SU-DHL-6 (cell line): Measurements from ENCODE around the gene PRR35.

ENCODE experiments used
- H2AFZ ChIP-seq: fragments of 200-600 bp; sonication (generic); 2 replicates; pipeline ENCODE4 v1.6.1; 2014; ENCODE audit warnings: low read depth, mild to moderate bottlenecking, moderate library complexity, mixed read lengths, antibody characterized with exemption, low read length; ENCODE audit not compliant: severe bottlenecking
- H3F3A ChIP-seq: fragments of 200-600 bp; shearing (Covaris generic); 2 replicates; pipeline ENCODE4 v1.6.0; 2016; ENCODE audit warnings: antibody characterized with exemption, mild to moderate bottlenecking; ENCODE audit not compliant: insufficient read depth
- H3K27ac ChIP-seq: fragments of 200-600 bp; sonication (generic); 2 replicates; pipeline ENCODE4 v1.5.1; 2016; ENCODE audit warnings: low read depth, mild to moderate bottlenecking, low read length, moderate library complexity, mixed read lengths
- H3K27me3 ChIP-seq: fragments of 200-600 bp; sonication (generic), shearing (Covaris generic); 2 replicates; pipeline ENCODE4 v1.6.0; 2014; ENCODE audit warnings: mild to moderate bottlenecking, low read length
- H3K36me3 ChIP-seq: fragments of 200-600 bp; sonication (generic); 2 replicates; pipeline ENCODE4 v1.6.1; 2014; ENCODE audit warnings: mild to moderate bottlenecking, low read length, mixed read lengths
- H3K4me2 ChIP-seq: fragments of 300-600, 200-600 bp; shearing (Covaris generic), sonication (generic); 2 replicates; pipeline ENCODE4 v1.6.0; 2014; ENCODE audit warnings: low read length, low read depth, mild to moderate bottlenecking; ENCODE audit not compliant: poor library complexity, severe bottlenecking
- H3K4me3 ChIP-seq: fragments of 200-600 bp; sonication (generic); 2 replicates; pipeline ENCODE4 v1.5.1; 2014; ENCODE audit warnings: antibody characterized with exemption, low read length, mild to moderate bottlenecking, mixed read lengths; ENCODE audit not compliant: insufficient read depth, poor library complexity, severe bottlenecking
- H3K79me2 ChIP-seq: fragments of 200-600 bp; sonication (generic); 2 replicates; pipeline ENCODE4 v1.6.1; 2014; ENCODE audit warnings: mild to moderate bottlenecking, low read length, moderate library complexity; ENCODE audit not compliant: insufficient read depth
- H3K9ac ChIP-seq: fragments of 200-600 bp; sonication (generic); 2 replicates; pipeline ENCODE4 v1.7.0; 2014; ENCODE audit warnings: mild to moderate bottlenecking, low read length
- H3K9me2 ChIP-seq: fragments of 200-600 bp; sonication (generic); replicated peaks from 2 replicates; pipeline ENCODE4 v1.6.1; 2014; ENCODE audit warnings: low read length; ENCODE audit not compliant: insufficient read depth
- H3K9me3 ChIP-seq: fragments of 200-600 bp; sonication (generic); 2 replicates; pipeline ENCODE4 v1.6.1; 2014; ENCODE audit warnings: low read length, mixed read lengths; ENCODE audit not compliant: insufficient read depth
- H4K20me1 ChIP-seq: fragments of 200-600 bp; sonication (generic); 2 replicates; pipeline ENCODE4 v1.6.1; 2014; ENCODE audit warnings: low read depth, mild to moderate bottlenecking, antibody characterized with exemption, low read length, moderate library complexity, mixed read lengths
- EZH2phosphoT487 ChIP-seq: fragments of 200-600 bp; sonication (generic), shearing (Covaris generic); conservative IDR thresholded peaks from 2 replicates; pipeline ENCODE4 v1.6.1; 2018; ENCODE audit warnings: mild to moderate bottlenecking, antibody characterized with exemption, low read length, moderate library complexity, mixed read lengths
- TF ChIP-seq, protein P1 (sequence below): fragments of 200-600 bp; sonication (generic); IDR thresholded peaks from one replicate; pipeline ENCODE4 v1.5.1; 2017; ENCODE audit warnings: antibody characterized with exemption, mild to moderate bottlenecking, low read length, moderate library complexity; ENCODE audit not compliant: insufficient read depth, poor library complexity, severe bottlenecking

Gene PRR35

DNA sequence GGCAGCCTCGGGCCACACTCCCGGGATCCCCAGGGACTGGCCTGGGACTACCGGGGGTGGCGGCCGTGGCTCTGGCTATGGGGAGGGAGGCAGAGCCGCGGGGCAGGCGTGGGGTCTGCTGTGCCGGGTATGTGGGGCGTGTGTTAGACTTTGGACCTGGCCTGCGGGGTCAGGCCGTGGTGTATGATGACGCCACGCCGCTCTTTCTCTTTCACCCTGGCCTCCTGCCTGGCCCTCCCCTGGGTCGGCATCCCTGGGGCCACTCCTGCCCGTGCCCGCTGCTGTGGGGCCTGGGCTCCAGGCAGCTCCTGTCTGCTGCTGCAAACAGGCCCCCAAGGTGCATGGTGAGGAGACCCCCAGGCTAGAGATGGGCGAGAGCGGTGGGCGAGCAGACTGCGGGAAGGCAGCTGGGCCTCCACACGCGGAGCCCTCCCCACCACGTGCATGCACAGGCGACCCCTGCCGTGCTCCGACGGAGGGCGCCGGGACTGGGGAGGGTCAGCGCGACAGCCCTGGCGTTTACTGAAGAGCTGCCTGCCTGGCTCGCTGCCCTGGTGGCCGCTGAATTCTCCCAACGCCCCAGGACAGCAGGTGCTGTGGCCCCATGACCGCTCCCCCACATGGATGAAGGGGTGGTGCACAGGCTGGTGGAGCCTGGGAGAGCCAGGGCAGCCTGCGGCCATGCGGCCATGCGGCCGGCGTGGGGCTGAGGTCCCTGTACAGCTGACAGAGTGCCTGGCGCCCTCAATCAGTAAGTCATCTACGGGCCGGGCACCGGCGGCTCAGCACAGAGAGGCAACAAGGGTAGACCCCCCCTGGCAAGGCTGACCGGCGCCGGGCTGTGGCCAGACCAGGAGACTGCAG is 16.7 kb upstream of the PRR35 start:
- TF ChIP-seq, protein P1, sequence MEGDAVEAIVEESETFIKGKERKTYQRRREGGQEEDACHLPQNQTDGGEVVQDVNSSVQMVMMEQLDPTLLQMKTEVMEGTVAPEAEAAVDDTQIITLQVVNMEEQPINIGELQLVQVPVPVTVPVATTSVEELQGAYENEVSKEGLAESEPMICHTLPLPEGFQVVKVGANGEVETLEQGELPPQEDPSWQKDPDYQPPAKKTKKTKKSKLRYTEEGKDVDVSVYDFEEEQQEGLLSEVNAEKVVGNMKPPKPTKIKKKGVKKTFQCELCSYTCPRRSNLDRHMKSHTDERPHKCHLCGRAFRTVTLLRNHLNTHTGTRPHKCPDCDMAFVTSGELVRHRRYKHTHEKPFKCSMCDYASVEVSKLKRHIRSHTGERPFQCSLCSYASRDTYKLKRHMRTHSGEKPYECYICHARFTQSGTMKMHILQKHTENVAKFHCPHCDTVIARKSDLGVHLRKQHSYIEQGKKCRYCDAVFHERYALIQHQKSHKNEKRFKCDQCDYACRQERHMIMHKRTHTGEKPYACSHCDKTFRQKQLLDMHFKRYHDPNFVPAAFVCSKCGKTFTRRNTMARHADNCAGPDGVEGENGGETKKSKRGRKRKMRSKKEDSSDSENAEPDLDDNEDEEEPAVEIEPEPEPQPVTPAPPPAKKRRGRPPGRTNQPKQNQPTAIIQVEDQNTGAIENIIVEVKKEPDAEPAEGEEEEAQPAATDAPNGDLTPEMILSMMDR, result no peak
- TF ChIP-seq EZH2phosphoT487, result no peak
- no peaks in the 10 kb centered on the region for H3F3A ChIP-seq
- H2AFZ ChIP-seq, result no peak overlapping the region
- no peaks in the 10 kb centered on the region for H3K36me3 ChIP-seq
- no peak overlapping the region for H3K4me3 ChIP-seq
- no peak overlapping the region for H3K4me2 ChIP-seq
- H4K20me1 ChIP-seq, result no peaks in the 10 kb centered on the region
- no peaks in the 10 kb centered on the region for H3K9me3 ChIP-seq
- peaks cover 28% of the 10 kb centered on the region; the same call in 1 of the 2 replicates for H3K79me2 ChIP-seq
- no peaks in the 10 kb centered on the region for H3K27me3 ChIP-seq
- no peak overlapping the region for H3K27ac ChIP-seq
- no peaks in the 10 kb centered on the region for H3K9me2 ChIP-seq
- no peak overlapping the region for H3K9ac ChIP-seq

DNA sequence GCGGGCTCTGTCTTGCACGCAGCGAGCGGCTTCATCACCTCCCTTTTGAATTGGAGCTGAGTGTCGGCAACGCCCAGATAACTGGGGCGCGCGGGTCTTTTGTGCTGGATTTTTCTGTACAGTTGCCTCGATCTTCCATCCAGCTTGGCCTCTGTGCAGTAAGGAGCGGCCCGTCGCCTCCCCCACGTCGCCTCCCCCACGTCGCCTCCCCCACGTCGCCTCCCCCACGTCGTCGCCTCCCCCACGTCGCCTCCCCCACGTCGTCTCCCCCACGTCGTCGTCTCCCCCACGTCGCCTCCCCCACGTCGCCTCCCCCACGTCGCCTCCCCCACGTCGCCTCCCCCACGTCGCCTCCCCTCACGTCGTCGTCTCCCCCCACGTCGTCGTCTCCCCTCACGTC is 15.7 kb upstream of the PRR35 start:
- Histone ChIP-seq H3K27ac (no peak overlapping the region), H3K9me3 (no peaks in the 10 kb centered on the region), H3K36me3 (no peaks in the 10 kb centered on the region), H2AFZ (no peak overlapping the region), H3K27me3 (no peaks in the 10 kb centered on the region), H3K4me3 (no peak overlapping the region), H4K20me1 (no peaks in the 10 kb centered on the region), H3K9ac (no peak overlapping the region), H3K4me2 (no peak overlapping the region), H3K79me2 (peaks cover 26% of the 10 kb centered on the region; the same call in 1 of the 2 replicates), H3F3A (no peaks in the 10 kb centered on the region), H3K9me2 (no peaks in the 10 kb centered on the region)
- TF ChIP-seq, protein P1, result no peak
- TF ChIP-seq EZH2phosphoT487, result no peak

DNA sequence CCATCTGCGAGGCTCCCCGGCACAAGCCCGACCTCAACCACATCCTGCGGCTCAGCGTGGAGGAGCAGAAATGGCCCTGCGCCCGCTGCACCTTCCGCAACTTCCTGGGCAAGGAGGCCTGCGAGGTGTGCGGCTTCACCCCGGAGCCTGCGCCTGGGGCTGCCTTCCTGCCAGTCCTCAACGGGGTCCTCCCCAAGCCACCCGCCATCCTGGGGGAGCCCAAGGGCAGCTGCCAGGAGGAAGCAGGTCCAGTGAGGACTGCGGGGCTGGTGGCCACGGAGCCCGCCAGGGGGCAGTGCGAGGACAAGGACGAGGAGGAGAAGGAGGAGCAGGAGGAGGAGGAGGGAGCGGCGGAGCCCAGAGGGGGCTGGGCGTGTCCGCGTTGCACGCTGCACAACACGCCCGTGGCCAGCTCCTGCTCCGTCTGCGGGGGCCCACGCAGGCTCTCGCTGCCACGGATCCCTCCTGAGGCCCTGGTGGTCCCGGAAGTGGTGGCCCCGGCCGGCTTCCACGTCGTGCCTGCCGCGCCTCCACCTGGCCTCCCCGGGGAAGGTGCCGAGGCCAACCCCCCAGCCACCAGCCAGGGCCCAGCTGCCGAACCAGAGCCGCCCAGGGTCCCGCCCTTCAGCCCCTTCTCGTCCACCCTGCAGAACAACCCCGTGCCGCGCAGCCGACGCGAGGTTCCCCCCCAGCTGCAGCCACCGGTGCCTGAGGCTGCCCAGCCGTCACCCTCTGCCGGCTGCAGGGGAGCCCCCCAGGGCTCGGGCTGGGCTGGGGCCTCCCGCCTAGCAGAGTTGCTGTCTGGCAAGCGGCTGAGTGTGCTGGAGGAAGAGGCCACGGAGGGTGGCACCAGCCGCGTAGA is 13.1 kb upstream of the PRR35 start:
- no peak overlapping the region for H3K27ac ChIP-seq
- no peaks in the 10 kb centered on the region for H3K9me3 ChIP-seq
- no peaks in the 10 kb centered on the region for H3K36me3 ChIP-seq
- H3K79me2 ChIP-seq, result peaks cover 16% of the 10 kb centered on the region; the same call in 1 of the 2 replicates
- H3K27me3 ChIP-seq, result no peaks in the 10 kb centered on the region
- no peaks in the 10 kb centered on the region for H3F3A ChIP-seq
- TF ChIP-seq, protein P1, result no peak
- no peak for TF ChIP-seq EZH2phosphoT487
- H3K9ac ChIP-seq, result no peak overlapping the region
- no peak overlapping the region for H3K4me2 ChIP-seq
- H3K4me3 ChIP-seq, result no peak overlapping the region
- no peak overlapping the region for H2AFZ ChIP-seq
- H3K9me2 ChIP-seq, result no peaks in the 10 kb centered on the region
- H4K20me1 ChIP-seq, result no peaks in the 10 kb centered on the region
